CD4-positive, alpha-beta memory T cell (primary cell): ENCODE data around the gene MSI2. TPM values are rescaled to one million over a fixed set of nuclear protein-coding genes. Genes with fewer than 3 reads are reported as not detected.

Source experiments
- CTCF ChIA-PET: fragments of 350-600 bp; sonication (Branson Sonifier 250); formaldehyde crosslinking; loops from one replicate; lab custom pipeline; 2021; ENCODE audit warnings: inconsistent platforms; ENCODE audit not compliant: partially characterized antibody; lab: Charles Lee
- POLR2A ChIA-PET: fragments of 350-600 bp; sonication (Branson Sonifier 250); formaldehyde crosslinking; loops from one replicate; lab custom pipeline; 2021; ENCODE audit not compliant: partially characterized antibody; lab: Charles Lee
- DNase-seq, 5 donors: peaks; one replicate each; pipeline versions ENCODE4 v3.0.0 to v3.0.0-alpha.2; 2020 to 2022; ENCODE audit warnings: mixed read lengths in 1 of 5
- H3K27ac ChIP-seq: one replicate; pipeline ENCODE4 v1.7.0; 2013; ENCODE audit warnings: low read depth, low read length
- H3K27me3 ChIP-seq: 2 replicates; pipeline ENCODE4 v1.7.0; 2013; ENCODE audit warnings: mild to moderate bottlenecking, low read length, moderate library complexity; ENCODE audit not compliant: insufficient read depth
- H3K36me3 ChIP-seq: 2 replicates; pipeline ENCODE4 v1.7.0; 2013; ENCODE audit warnings: mild to moderate bottlenecking, low read length, moderate library complexity; ENCODE audit not compliant: insufficient read depth
- H3K4me1 ChIP-seq: 2 replicates; pipeline ENCODE4 v1.7.0; 2013; ENCODE audit warnings: mild to moderate bottlenecking, low read length, moderate library complexity; ENCODE audit not compliant: insufficient read depth
- H3K4me3 ChIP-seq, 2 donors: one replicate each; pipeline ENCODE4 v1.7.0; 2013; ENCODE audit warnings: low read length in 2 of 2, mild to moderate bottlenecking in 1 of 2
- H3K9me3 ChIP-seq, 2 donors: one replicate each; pipeline ENCODE4 v1.7.0; 2013; ENCODE audit warnings: low read length in 2 of 2, control low read depth in 1 of 2; ENCODE audit not compliant: control insufficient read depth in 1 of 2
- H3K27ac Mint-ChIP-seq, 7 donors: one replicate each; pipeline ENCODE4 v1.8.0; 2020 to 2021; ENCODE audit warnings: mixed read lengths in 7 of 7, mild to moderate bottlenecking in 6 of 7, inconsistent platforms in 3 of 7, moderate library complexity in 3 of 7
- H3K27me3 Mint-ChIP-seq, 2 donors: one replicate each; pipeline ENCODE4 v1.8.0; 2020 to 2021; ENCODE audit warnings: mixed read lengths in 2 of 2
- H3K36me3 Mint-ChIP-seq, 2 donors: one replicate each; pipeline ENCODE4 v1.8.0; 2020 to 2021; ENCODE audit warnings: mixed read lengths in 2 of 2, inconsistent platforms in 1 of 2, mild to moderate bottlenecking in 1 of 2
- H3K4me1 Mint-ChIP-seq, 4 donors: one replicate each; pipeline ENCODE4 v1.8.0; 2020 to 2021; ENCODE audit warnings: mixed read lengths in 4 of 4, mild to moderate bottlenecking in 1 of 4
- H3K4me3 Mint-ChIP-seq, 8 donors: one replicate each; pipeline ENCODE4 v1.8.0; 2020 to 2021; ENCODE audit warnings: mixed read lengths in 8 of 8, mild to moderate bottlenecking in 7 of 8, moderate library complexity in 6 of 8, inconsistent platforms in 3 of 8
- H3K9me3 Mint-ChIP-seq, 8 donors: one replicate each; pipeline ENCODE4 v1.8.0; 2020 to 2021; ENCODE audit warnings: mixed read lengths in 8 of 8, mild to moderate bottlenecking in 5 of 8, inconsistent platforms in 3 of 8, moderate library complexity in 1 of 8
- intact Hi-C: fragments of 100-400 bp; cut with micrococcal nuclease; formaldehyde crosslinking; loops from one replicate; pipeline ENCODE4 v1.15.1; 2023
- polyA plus RNA-seq, 2 donors: library from polyadenylated mRNA; unstranded; fragments of 300-500 nt; fragmentation: Illumina TruSeq; gene quantifications; one replicate each; pipeline ENCODE4 v1.2.3, GENCODE V29; 2021
- total RNA-seq, 2 experiments: library from RNA; stranded (reverse); gene quantifications; one replicate each; pipeline ENCODE4 v1.2.3, GENCODE V29; 2021

The MSI2 gene
- total and polyA plus RNA-seq, 4 experiments from 2014 or later: 2.1 to 110 (median 55.3) TPM

DNA sequence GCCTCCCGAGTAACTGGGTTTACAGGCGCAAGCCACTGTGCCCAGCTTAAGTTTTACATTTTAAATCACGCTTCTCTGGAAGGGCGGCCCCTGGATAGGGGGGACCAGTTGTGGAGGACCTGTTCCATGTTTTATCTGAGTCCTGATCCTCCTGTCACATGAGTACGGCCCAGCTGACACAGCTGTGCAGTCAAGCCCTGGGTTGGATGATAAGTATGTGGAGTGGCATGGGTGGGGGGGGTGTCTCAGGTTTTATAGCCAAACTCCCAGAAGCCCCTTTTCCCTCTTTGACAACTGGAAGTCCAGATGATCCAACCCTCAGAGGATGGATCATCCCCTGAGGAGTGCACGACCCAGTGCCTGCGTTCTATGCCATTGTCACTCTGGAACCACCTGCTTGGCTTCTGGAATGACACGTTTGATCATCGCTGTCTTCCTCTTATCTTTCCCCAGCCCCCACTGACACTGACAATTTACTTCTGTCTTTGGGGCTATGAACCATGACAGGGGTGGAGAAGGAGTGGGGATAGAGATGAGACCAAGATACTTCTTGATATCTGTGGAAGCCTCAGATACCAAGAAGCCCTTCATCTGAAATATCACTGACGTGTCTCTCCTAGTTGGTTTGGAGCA, 191.2 kb downstream of the MSI2 start:
- intact Hi-C loops: no loop called here
- Mint-ChIP-seq H3K27me3 (no peaks in the 10 kb centered on the region), H3K4me3 (no peak overlapping the region), H3K27ac (peak overlapping the region in 1 of 7 donors; percentile 34), H3K4me1 (peaks cover 32 to 59% (median 40%) of the 10 kb centered on the region in 4 donors), H3K36me3 (peaks cover 5 to 6% of the 10 kb centered on the region in 2 donors), H3K9me3 (no peaks in the 10 kb centered on the region)
- Histone ChIP-seq H3K4me1 (peaks cover 39% of the 10 kb centered on the region), H3K36me3 (no peaks in the 10 kb centered on the region), H3K27me3 (no peaks in the 10 kb centered on the region), H3K4me3 (no peak overlapping the region), H3K27ac (no peak overlapping the region), H3K9me3 (no peaks in the 10 kb centered on the region)
- ChIA-PET POLR2A (no interaction called here), CTCF (interaction anchor here (0.9 kb wide), 1 partner anchor 8 kb away, joined by 4 read pairs; no protein-coding TSS in a partner anchor)
- DNase-seq: no peak

DNA sequence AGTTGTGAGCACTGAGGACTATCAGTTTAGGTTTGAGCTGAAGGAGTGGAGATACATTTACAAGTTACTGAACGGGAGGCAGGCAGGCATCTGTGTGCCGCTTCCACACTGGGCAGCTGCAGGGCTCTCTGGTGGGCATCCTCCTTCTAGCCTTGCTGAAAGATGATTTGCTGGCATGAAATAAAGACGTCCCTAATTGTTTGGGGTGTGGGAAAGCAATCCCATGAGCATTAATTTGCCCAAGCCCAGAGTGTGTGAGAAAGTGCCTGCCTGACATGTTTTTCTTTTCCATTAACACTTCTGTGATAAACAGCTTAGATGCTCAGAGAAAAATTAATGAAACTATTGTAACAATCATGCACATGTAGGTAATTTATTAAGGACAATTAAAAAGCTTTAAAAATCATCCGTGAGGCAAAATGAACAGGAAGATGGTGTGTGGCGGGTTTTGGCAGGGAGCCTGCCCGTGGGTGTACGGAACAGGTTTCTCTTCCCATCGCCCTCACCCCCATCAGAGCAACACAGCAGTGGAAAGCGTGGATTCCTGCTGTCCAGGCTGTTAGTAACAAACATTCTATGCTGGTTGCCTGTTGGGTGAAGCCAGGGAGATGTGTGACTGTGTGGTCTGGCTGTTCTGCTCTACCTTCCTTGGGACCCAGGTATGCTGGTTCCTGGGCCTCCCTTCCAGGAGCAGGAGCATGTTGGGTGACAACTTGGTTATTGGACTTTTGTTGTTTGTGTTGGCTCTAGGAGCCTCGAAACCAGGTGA, 191.9 kb downstream of the MSI2 start:
- no peaks in the 10 kb centered on the region for H3K27me3 ChIP-seq
- no peaks in the 10 kb centered on the region for H3K27me3 Mint-ChIP-seq
- H3K4me3 ChIP-seq: no peak overlapping the region
- CTCF ChIA-PET: interaction anchor here (0.9 kb wide), 1 partner anchor 8 kb away, joined by 4 read pairs; no protein-coding TSS in a partner anchor
- H3K27ac Mint-ChIP-seq: peak overlapping the region in 3 of 7 donors; percentile 34 to 74 (median 64)
- H3K36me3 Mint-ChIP-seq: peaks cover 5 to 6% of the 10 kb centered on the region in 2 donors
- no peaks in the 10 kb centered on the region for H3K36me3 ChIP-seq
- no peaks in the 10 kb centered on the region for H3K9me3 Mint-ChIP-seq
- no peak overlapping the region for H3K4me3 Mint-ChIP-seq
- no peak for DNase-seq
- no peak overlapping the region for H3K27ac ChIP-seq
- peaks cover 29 to 58% (median 39%) of the 10 kb centered on the region in 4 donors for H3K4me1 Mint-ChIP-seq
- intact Hi-C loops: no loop called here
- H3K9me3 ChIP-seq: no peaks in the 10 kb centered on the region
- POLR2A ChIA-PET: no interaction called here
- peaks cover 39% of the 10 kb centered on the region for H3K4me1 ChIP-seq

DNA sequence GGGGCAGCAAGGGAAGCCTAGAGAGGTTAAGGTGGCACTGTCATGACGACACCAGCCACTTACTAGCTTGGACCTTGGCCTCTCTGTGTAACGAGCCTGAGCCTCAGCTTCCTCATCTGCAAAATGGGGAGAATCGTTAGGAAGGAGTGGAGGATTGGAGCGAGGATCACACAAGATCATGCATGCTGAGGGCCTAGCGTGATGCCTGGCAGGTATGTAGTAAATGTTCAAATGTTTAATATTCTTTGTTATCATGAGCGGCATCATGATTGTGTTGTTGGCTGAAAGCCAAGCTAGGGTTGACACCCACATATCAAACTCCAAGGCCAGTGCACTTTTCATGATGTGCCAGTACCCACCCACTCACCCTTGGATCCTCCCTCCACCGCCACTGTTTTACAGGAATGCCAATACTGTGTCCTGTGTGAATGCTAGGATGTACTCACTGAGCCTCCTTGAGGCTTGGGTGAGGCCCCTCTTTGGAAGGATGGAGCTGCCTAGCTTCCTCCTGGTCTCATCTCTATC, 192.5 kb downstream of the MSI2 start:
- H3K27me3 ChIP-seq: no peaks in the 10 kb centered on the region
- intact Hi-C loops: no loop called here
- H3K4me3 Mint-ChIP-seq: no peak overlapping the region
- POLR2A ChIA-PET: no interaction called here
- H3K36me3 Mint-ChIP-seq: peaks cover 5 to 6% of the 10 kb centered on the region in 2 donors
- H3K9me3 Mint-ChIP-seq: no peaks in the 10 kb centered on the region
- H3K4me1 ChIP-seq: peaks cover 39% of the 10 kb centered on the region
- H3K36me3 ChIP-seq: no peaks in the 10 kb centered on the region
- H3K27ac Mint-ChIP-seq: no peak overlapping the region
- no peak overlapping the region for H3K27ac ChIP-seq
- no peaks in the 10 kb centered on the region for H3K9me3 ChIP-seq
- no peak for DNase-seq
- no peaks in the 10 kb centered on the region for H3K27me3 Mint-ChIP-seq
- H3K4me3 ChIP-seq: no peak overlapping the region
- CTCF ChIA-PET: interaction anchor here (0.9 kb wide), 1 partner anchor 9 kb away, joined by 4 read pairs; no protein-coding TSS in a partner anchor
- H3K4me1 Mint-ChIP-seq: peaks cover 28 to 58% (median 39%) of the 10 kb centered on the region in 4 donors

DNA sequence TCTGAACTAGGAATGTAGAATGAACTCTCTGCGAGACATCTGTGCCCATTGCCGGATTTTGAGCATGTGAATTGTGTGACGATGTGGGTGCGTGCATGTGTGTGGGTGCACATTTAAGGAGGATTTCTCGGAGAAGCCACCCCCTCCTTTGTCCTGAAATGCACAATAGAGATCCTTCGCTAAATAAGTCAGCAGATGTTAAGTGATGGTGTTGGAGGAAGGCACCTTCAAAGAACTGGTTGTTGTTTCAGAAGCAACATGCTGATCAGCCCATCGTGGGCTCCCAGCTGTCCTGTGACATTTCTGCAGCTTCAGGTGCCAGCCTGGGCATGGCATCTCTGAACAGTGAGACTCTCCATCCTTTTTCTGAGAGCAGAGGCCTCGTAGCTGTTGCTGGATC, 194.9 kb downstream of the MSI2 start:
- ChIA-PET CTCF (no interaction called here), POLR2A (interaction anchor here (0.6 kb wide), 1 partner anchor 23 kb away, joined by 3 read pairs; no protein-coding TSS in a partner anchor)
- H3K9me3 Mint-ChIP-seq: no peaks in the 10 kb centered on the region
- Histone ChIP-seq H3K4me1 (peaks cover 58% of the 10 kb centered on the region), H3K9me3 (no peaks in the 10 kb centered on the region), H3K27ac (no peak overlapping the region), H3K4me3 (no peak overlapping the region), H3K27me3 (no peaks in the 10 kb centered on the region), H3K36me3 (no peaks in the 10 kb centered on the region)
- peak overlapping the region in 4 of 8 donors; percentile 6 to 25 (median 21) for H3K4me3 Mint-ChIP-seq
- H3K4me1 Mint-ChIP-seq: peaks cover 40 to 68% (median 55%) of the 10 kb centered on the region in 4 donors
- intact Hi-C loops: no loop called here
- DNase-seq: no peak
- no peaks in the 10 kb centered on the region for H3K27me3 Mint-ChIP-seq
- H3K27ac Mint-ChIP-seq: peak overlapping the region in 2 of 7 donors; percentile 64
- H3K36me3 Mint-ChIP-seq: peaks cover 4 to 9% of the 10 kb centered on the region in 2 donors

DNA sequence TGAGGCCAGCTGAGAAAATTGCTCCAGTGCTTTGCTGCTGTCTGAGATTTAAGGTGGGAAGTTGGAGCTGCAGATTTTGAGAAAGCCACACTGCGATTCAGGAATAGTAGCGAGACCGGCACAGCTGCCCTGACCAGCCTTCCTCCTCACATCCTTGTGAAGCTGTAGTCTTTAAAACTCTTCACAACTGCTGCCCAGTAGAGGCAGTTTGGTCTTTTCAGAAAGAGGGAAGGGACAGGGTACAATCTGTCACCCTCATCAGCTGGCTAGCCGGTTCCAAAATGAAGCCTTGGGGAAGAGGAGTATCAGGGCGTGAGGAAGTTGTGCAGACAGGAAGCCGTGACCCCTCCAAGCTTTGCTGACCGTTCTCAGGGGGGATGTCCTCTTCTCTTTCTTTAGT, 195.3 kb downstream of the MSI2 start:
- H3K36me3 Mint-ChIP-seq: peaks cover 4 to 11% of the 10 kb centered on the region in 2 donors
- H3K9me3 ChIP-seq: no peaks in the 10 kb centered on the region
- no peaks in the 10 kb centered on the region for H3K27me3 Mint-ChIP-seq
- ChIA-PET POLR2A (no interaction called here), CTCF (interaction anchor here (0.8 to 1.2 kb wide), 2 partner anchors 8 to 12 kb away, joined by 3 read pairs; no protein-coding TSS in a partner anchor)
- H3K4me3 ChIP-seq: no peak overlapping the region
- peaks cover 58% of the 10 kb centered on the region for H3K4me1 ChIP-seq
- H3K9me3 Mint-ChIP-seq: no peaks in the 10 kb centered on the region
- intact Hi-C loops: no loop called here
- no peak for DNase-seq
- H3K36me3 ChIP-seq: no peaks in the 10 kb centered on the region
- no peaks in the 10 kb centered on the region for H3K27me3 ChIP-seq
- H3K27ac Mint-ChIP-seq: peak overlapping the region in 1 of 7 donors; percentile 41
- H3K4me3 Mint-ChIP-seq: peak overlapping the region in 1 of 8 donors; percentile 26
- H3K4me1 Mint-ChIP-seq: peaks cover 39 to 71% (median 56%) of the 10 kb centered on the region in 4 donors
- no peak overlapping the region for H3K27ac ChIP-seq

DNA sequence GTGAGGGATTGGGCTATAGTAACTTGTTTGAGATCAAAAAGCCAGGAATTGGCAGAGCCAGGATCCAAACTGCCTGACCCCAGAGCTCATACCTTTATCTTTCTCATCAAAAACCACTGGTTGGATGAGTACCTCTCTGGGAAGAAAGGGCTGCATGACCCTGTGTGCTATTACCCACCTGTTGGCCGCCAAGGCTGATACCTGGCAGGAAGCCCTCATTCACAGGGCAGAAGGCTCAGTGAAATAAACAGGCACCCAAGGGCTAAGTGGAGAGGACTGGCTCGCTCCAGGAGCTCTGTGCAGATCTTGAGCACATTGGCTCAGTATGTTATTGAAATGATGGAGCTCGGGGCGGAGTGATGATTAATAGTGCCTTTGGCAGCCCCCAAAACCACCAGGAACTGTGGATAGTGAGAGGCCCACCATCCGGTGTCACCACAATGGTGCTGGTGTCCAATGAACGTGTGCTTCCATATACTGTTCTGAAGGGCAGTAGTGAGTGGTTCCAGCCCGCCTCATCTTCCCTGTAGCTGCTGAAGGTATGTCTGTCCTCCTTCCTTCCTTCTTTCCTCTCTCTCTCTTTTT, 197.6 kb downstream of the MSI2 start:
- intact Hi-C loops: no loop called here
- H3K4me3 ChIP-seq: no peak overlapping the region
- no peaks in the 10 kb centered on the region for H3K9me3 Mint-ChIP-seq
- H3K4me1 Mint-ChIP-seq: peaks cover 45 to 71% (median 58%) of the 10 kb centered on the region in 4 donors
- peaks cover 5 to 13% of the 10 kb centered on the region in 2 donors for H3K36me3 Mint-ChIP-seq
- H3K9me3 ChIP-seq: no peaks in the 10 kb centered on the region
- H3K27ac Mint-ChIP-seq: peak overlapping the region in 3 of 7 donors; percentile 18 to 64 (median 59)
- H3K27ac ChIP-seq: no peak overlapping the region
- H3K36me3 ChIP-seq: no peaks in the 10 kb centered on the region
- peaks cover 60% of the 10 kb centered on the region for H3K4me1 ChIP-seq
- ChIA-PET POLR2A (interaction anchor here (1.2 kb wide), 1 partner anchor 9 kb away, joined by 3 read pairs; no protein-coding TSS in a partner anchor), CTCF (interaction anchor here (1.6 to 1.8 kb wide), 2 partner anchors 14 to 219 kb away, joined by 3 to 4 read pairs; no protein-coding TSS in a partner anchor)
- H3K4me3 Mint-ChIP-seq: peak overlapping the region in 1 of 8 donors; percentile 68
- H3K27me3 Mint-ChIP-seq: no peaks in the 10 kb centered on the region
- no peaks in the 10 kb centered on the region for H3K27me3 ChIP-seq
- no peak for DNase-seq
